Stimulated activated CD4-positive, alpha-beta T cell treated with anti-CD3 and anti-CD28 coated beads, Interleukin-2, amount 100 ng/mL, for 24 hours (primary cell): ENCODE measurements around the gene EFNB2.
A peak's percentile ranks its signal among the peaks of the same experiment; 100 is the strongest.

Experiments
- DNase-seq, 2 donors: peaks; one replicate each; pipeline ENCODE4 v3.0.0-alpha.2; 2020

The EFNB2 gene

GRCh38 chr13:106535552-106536243, at the start of gene EFNB2:
TSS of gene EFNB2 (minus strand) at chr13:106535662. CDS start at chr13:106534964, 698 bp downstream.
- peak; percentile 86 to 88 for DNase-seq

- no peak for DNase-seq
Measured at GRCh38 chr13:106581225-106581624, 45.8 kb upstream of the EFNB2 start.

GRCh38 chr13:106575896-106576295, 40.4 kb upstream of the EFNB2 start:
- no peak for DNase-seq

GRCh38 chr13:106573868-106574267, 38.4 kb upstream of the EFNB2 start:
- no peak for DNase-seq

- no peak for DNase-seq
Measured at GRCh38 chr13:106573284-106573846, 37.9 kb upstream of the EFNB2 start.

- peak; percentile 62 to 65 for DNase-seq
Measured at GRCh38 chr13:106570299-106570852, 34.9 kb upstream of the EFNB2 start.

GRCh38 chr13:106569233-106570095, 34.0 kb upstream of the EFNB2 start:
- DNase-seq, result no peak

GRCh38 chr13:106568299-106569003, 33.0 kb upstream of the EFNB2 start:
- DNase-seq, result no peak

- peak; percentile 96 to 97 for DNase-seq
Measured at GRCh38 chr13:106567474-106568298, 32.2 kb upstream of the EFNB2 start, which contains the start of gene ARGLU1. TSS of gene ARGLU1 (minus strand) at chr13:106568137. CDS start at chr13:106567919, 218 bp downstream.

GRCh38 chr13:106566641-106567473, 31.4 kb upstream of the EFNB2 start:
- peak in 1 of 2 donors; percentile 48 for DNase-seq

- no peak for DNase-seq
Measured at GRCh38 chr13:106565127-106565775, 29.8 kb upstream of the EFNB2 start.

- DNase-seq, result no peak
Measured at GRCh38 chr13:106562301-106562700, 26.8 kb upstream of the EFNB2 start.

GRCh38 chr13:106561551-106562170, 26.2 kb upstream of the EFNB2 start:
- DNase-seq, result peak; percentile 42 to 59

GRCh38 chr13:106560821-106561220, 25.4 kb upstream of the EFNB2 start:
- no peak for DNase-seq

GRCh38 chr13:106558527-106558926, 23.1 kb upstream of the EFNB2 start:
- DNase-seq, result no peak

GRCh38 chr13:106555631-106556328, 20.3 kb upstream of the EFNB2 start:
- no peak for DNase-seq

- no peak for DNase-seq
Measured at GRCh38 chr13:106551751-106552150, 16.3 kb upstream of the EFNB2 start.

GRCh38 chr13:106551350-106551749, 15.9 kb upstream of the EFNB2 start:
- no peak for DNase-seq

- no peak for DNase-seq
Measured at GRCh38 chr13:106550570-106551135, 15.2 kb upstream of the EFNB2 start.
